ENCODE measurements around the gene H2AZ1.

The H2AZ1 gene

DNA sequence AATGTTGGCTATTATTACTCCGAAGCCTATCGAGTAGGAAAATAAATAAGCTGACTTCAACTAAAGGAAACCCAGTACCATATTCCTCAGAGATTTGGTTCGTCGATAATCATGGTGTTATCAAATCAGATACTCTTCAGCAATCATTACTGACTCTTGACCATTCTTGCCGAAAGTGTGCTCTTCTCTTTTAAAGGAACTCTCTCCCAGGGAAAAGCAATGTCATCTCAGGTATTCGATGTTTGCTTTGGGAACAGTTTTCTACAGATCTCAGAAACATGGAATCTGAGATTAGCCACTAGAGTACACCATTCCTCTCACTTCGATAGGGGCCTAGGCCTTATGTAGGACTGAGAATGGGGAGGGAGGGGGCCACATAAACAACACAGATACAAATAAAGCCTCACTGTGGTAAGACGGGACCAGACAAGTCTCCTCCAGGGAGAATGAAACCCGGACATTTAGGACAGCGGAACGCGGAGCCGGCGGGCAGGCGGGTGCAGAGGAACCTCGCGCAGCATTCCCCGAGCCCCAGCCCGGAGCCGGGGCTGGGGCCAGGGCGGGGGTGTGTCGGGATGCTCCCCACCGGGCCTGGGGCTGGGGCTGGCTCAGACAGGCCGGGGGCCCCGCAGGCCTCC lies 4.2 kb downstream of the H2AZ1 start:
- DNase-seq, result no peak

GRCh38 chr4:99943904-99944437 lies 6.1 kb downstream of the H2AZ1 start:
- no peak for DNase-seq

DNA sequence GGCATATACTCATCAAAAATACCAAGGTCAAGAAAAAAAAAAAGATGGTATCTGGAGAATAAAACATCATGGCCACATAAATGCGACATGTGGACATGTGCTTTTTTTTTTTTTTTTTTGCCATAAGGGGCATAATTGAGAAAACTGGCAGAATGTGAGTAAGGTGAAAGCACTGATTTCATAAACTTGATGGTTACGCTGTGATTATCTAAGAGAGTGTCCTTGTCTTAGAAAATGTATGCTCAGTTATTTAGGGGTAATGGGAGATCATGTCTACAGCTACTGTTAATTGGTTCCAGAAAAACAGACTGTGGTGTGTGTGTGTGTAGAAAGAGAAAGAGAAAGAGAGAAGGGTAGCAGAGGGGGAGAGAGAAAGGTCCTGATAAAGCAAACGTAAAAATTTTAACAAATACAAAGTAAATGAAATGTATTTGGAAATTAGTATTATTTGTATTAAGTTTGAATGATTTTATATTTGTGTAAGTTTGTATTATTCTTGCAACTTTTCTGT lies 11.8 kb downstream of the H2AZ1 start:
- DNase-seq, result no peak

DNA sequence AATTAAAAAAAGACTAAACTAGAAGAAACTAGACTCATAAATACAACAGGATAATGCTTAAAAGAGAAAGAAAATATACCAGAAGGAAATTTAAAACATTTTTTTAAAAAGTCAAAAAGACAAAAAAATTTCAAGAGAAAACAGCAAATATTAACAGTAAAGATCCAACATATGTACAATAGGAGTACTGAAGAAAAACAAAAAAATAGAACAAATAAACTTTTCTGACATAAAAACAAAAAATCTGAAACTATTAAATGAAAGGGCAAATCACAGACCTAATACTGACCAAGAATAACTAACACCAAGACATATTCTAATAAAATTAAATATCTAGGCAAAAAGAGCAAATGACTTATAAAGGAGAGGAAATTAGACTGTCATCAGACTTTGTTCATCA lies 15.2 kb downstream of the H2AZ1 start:
- no peak for DNase-seq

- no peak for DNase-seq
Observed at GRCh38 chr4:99927566-99927965, 22.5 kb downstream of the H2AZ1 start.

DNA sequence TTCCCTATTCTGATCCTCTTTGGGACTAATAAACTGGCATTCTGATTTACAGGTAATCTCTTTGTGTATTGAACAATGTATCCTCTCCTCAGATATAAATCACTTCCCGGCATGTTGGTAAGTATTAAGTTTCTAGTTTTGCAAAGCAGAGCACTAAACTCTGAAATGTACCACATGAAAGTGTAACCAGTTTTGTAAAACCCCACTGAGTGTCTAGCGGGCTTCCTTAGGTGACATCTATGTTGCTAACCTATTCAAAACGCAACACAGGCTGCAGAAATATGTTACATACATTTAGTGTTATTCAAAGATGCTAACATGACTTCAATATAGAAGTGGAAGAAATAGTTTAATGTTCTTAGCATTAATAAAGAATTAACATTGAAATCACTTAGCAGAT lies 28.9 kb downstream of the H2AZ1 start:
- no peak for DNase-seq

DNA sequence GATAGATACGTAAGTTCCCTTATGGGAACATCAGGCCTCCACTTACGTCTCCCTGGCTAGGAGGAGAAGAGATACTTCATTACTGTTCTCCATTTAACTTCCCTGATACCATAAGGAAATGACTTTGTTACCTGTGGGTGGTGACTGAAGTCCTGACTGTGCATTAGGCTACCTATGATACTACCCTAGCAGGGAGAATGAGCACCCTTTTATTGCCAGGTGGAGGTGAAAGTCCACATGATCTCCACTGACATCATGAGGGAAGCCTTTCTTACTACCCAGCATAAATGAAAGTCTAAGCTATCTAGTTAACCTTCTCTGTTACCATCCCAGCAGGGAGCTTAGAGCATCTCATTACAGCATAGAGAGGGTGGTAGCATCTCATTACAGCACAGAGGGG lies 31.4 kb downstream of the H2AZ1 start:
- DNase-seq, result no peak

- DNase-seq, result no peak
Observed at GRCh38 chr4:99917575-99917974, 32.5 kb downstream of the H2AZ1 start.

DNA sequence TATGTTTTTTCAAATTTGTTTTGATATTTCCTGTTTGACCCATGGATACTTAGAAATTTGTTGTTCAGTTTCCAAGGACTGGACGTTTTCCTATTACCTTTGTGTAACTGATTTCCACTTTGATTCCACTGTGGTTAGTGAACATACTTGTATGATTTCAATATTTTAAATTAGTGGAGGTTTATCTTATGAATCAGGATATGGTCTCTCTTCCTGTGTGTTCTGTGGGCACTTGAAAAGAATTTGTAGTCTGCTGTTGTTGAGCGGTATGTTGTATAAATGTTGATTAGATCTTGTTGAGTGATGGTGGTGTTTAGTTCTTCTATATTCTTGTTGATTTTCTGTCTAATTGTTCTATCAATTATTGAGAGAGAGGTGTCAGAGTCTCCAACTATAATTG lies 34.6 kb downstream of the H2AZ1 start:
- DNase-seq, result no peak

Data from NCI-H1436 (cell line).